ENCODE measurements around the gene UBE2B.
"Not testable (repeated sequence)": the region's sequence is repeated elsewhere in the genome, so short reads cannot be mapped to it uniquely, and the experiment has no call there.

The UBE2B gene

DNA sequence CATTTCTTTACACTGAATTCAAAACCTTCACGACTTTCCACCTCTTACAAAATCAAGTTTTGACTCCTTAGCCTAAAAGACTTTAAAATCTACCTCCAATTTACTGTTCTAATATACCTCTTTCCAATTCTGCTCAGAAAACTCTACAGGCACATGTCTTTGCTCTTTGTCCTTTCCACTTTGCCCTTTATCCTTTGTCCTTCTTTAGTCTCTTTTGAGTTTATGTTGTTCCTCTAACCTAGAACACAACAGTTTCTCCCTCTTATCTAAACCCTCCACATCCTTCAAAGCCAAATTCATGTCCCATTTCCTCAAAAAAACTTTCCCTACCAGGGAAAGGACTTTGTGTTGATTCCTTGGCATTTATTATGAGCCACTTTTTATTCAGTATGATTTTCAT lies 5.8 kb upstream of the UBE2B start:
- TF ChIP-seq EZH2 (IDR thresholded peaks at IDR 0.05) (no peak), FOXP2 (optimal IDR thresholded peaks at IDR 0.05; ENCODE audit: control extremely low read depth, extremely low read length, insufficient read depth) (no peak), POLR2AphosphoS5 (IDR thresholded peaks at IDR 0.05; ENCODE audit: borderline replicate concordance, low read depth, low read length) (no peak)
- H3K9me3 ChIP-seq (ENCODE audit: low read depth, low read length) = no peaks in the 10 kb centered on the region
- H3K27ac ChIP-seq = no peak overlapping the region
- H3K36me3 ChIP-seq (ENCODE audit: insufficient read depth, low read length) = peaks cover 8% of the 10 kb centered on the region; the same call in 1 of the 2 replicates
- peak overlapping the region; percentile 92 for H3K9ac ChIP-seq (ENCODE audit: insufficient read length)
- no peak for DNase-seq (ENCODE audit: low read depth, low spot score)
- H3K4me3 ChIP-seq = no peak overlapping the region; the same call in 1 of the 2 replicates

DNA sequence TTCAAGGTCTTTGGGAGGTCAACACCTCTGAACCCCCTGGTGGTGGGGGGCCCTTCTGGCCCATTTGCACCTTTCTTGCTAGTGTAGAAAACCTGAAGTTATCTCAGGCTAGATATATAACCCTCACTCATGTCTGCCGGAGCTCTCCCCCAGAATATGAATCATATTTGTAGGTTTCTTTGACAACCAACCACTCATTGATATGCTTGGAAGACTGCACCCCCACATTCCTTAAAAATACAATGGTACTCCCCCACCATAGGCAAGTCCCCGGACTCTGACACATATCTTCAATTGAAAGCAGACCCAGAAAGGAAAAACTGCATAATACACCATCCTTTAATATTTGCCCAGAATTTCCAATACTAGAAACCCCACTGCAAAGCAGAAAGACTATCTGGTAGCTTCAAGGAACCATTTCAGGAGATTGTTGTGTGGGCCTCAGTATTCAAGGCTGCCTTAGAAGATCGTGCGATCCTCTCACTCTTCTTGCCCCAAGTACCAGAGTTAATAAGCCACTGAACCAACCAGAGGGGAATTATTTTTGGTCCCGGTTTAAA lies 978 bp upstream of the UBE2B start:
- Histone ChIP-seq H3K4me3 (peak overlapping the region; percentile 99), H3K27ac (peak overlapping the region; percentile 100), H3K36me3 (ENCODE audit: insufficient read depth, low read length) (peaks cover 20% of the 10 kb centered on the region), H3K9ac (ENCODE audit: insufficient read length) (peak overlapping the region; percentile 100), H3K9me3 (ENCODE audit: low read depth, low read length) (no peaks in the 10 kb centered on the region)
- TF ChIP-seq POLR2AphosphoS5 (IDR thresholded peaks at IDR 0.05; ENCODE audit: borderline replicate concordance, low read depth, low read length) (no peak), EZH2 (IDR thresholded peaks at IDR 0.05) (no peak), FOXP2 (optimal IDR thresholded peaks at IDR 0.05; ENCODE audit: control extremely low read depth, extremely low read length, insufficient read depth) (no peak)
- no peak for DNase-seq (ENCODE audit: low read depth, low spot score)

DNA sequence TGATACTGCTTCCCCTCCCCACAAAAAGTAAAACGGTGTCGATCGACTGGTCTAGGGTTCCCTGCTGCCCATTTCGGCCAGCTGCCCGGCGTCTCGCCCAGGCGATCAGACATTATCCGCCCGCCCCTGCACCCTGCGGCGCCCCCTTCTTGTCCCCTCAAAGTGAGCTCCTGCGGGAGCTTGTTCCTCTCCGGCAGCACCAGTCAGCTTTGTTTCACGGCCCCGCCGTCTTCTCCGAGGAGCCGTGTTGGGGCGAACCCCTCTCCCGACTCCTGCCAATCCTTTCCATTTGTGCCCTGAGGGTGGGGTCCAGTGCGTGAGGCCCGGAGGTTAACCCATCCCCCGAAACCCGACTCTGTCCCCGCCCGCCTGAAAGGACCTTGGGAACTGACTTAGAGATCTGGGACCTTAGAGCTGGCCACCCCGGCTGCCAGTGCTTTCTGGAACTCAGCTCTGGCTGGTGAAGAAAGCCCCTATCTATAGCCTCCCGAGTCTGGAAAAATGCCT lies 518 bp downstream of the UBE2B start:
- DNase-seq (ENCODE audit: low read depth, low spot score) = no peak
- H3K27ac ChIP-seq = peak overlapping the region; percentile 100
- peak overlapping the region; percentile 100 for H3K9ac ChIP-seq (ENCODE audit: insufficient read length)
- TF ChIP-seq POLR2AphosphoS5 (IDR thresholded peaks at IDR 0.05; ENCODE audit: borderline replicate concordance, low read depth, low read length) (no peak; the same call in 1 of the 2 replicates), EZH2 (IDR thresholded peaks at IDR 0.05) (no peak), FOXP2 (optimal IDR thresholded peaks at IDR 0.05; ENCODE audit: control extremely low read depth, extremely low read length, insufficient read depth) (no peak)
- peaks cover 27% of the 10 kb centered on the region for H3K36me3 ChIP-seq (ENCODE audit: insufficient read depth, low read length)
- H3K4me3 ChIP-seq = peak overlapping the region; percentile 99
- H3K9me3 ChIP-seq (ENCODE audit: low read depth, low read length) = no peaks in the 10 kb centered on the region

DNA sequence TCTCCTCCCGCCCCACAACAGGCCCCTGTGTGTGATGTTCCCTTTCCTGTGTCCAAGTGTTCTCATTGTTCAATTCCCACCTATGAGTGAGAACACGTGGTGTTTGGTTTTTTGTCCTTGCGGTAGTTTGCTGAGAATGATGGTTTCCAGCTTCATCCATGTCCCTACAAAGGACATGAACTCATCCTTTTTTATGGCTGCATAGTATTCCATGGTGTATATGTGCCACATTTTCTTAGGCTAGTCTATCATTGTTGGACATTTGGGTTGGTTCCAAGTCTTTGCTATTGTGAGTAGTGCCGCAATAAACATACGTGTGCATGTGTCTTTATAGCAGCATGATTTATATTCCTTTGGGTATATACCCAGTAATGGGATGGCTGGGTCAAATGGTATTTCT lies 2.3 kb downstream of the UBE2B start:
- H3K4me3 ChIP-seq; H3K27ac ChIP-seq; H3K9me3 ChIP-seq (ENCODE audit: low read depth, low read length); DNase-seq (ENCODE audit: low read depth, low spot score); H3K9ac ChIP-seq (ENCODE audit: insufficient read length): not testable (repeated sequence)
- peaks cover 28% of the 10 kb centered on the region for H3K36me3 ChIP-seq (ENCODE audit: insufficient read depth, low read length)

DNA sequence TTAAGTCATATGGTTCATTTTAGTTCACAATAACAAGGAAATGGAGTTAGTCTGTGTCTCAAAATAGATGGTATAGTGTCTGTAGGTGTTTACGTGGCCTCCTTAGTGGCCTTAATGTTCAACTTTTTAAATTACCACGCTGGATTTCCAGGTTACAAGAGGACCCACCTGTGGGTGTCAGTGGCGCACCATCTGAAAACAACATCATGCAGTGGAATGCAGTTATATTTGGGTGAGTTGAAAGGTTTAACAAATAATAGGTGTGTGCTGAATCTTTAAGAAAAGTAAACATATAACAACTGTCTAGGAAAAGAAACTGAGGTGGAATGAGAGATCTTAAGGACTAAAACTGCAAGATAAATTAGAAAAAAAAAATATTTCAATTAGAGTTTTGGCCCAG lies 2.9 kb downstream of the UBE2B start:
- no peak overlapping the region; the same call in 1 of the 2 replicates for H3K27ac ChIP-seq
- H3K9ac ChIP-seq (ENCODE audit: insufficient read length) = no peak overlapping the region
- H3K36me3 ChIP-seq (ENCODE audit: insufficient read depth, low read length) = peaks cover 33% of the 10 kb centered on the region
- H3K9me3 ChIP-seq (ENCODE audit: low read depth, low read length) = no peaks in the 10 kb centered on the region
- no peak overlapping the region for H3K4me3 ChIP-seq
- TF ChIP-seq FOXP2 (optimal IDR thresholded peaks at IDR 0.05; ENCODE audit: control extremely low read depth, extremely low read length, insufficient read depth) (no peak), POLR2AphosphoS5 (IDR thresholded peaks at IDR 0.05; ENCODE audit: borderline replicate concordance, low read depth, low read length) (no peak), EZH2 (IDR thresholded peaks at IDR 0.05) (no peak)
- no peak for DNase-seq (ENCODE audit: low read depth, low spot score)

DNA sequence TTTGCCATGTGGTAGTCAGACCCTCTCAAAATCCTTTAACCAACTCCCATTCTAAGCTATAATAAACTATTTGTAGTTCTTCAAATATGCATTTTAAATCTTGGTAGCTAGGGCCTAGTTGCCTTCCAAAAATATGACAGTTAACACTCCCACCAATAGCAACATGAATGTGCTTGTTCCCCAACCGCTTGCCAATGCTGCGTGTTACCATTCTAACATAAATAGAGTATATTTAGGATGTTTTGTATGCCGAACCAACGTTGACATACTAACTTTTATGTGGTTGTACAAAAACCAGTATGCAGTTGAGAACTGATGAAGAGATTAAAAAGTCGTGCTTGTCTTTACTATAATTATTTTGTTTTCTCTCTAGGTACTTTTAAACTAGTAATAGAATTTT lies 9.0 kb downstream of the UBE2B start:
- Histone ChIP-seq H3K36me3 (ENCODE audit: insufficient read depth, low read length) (peaks cover 60% of the 10 kb centered on the region), H3K27ac (no peak overlapping the region), H3K9ac (ENCODE audit: insufficient read length) (no peak overlapping the region), H3K4me3 (no peak overlapping the region), H3K9me3 (ENCODE audit: low read depth, low read length) (no peaks in the 10 kb centered on the region)
- TF ChIP-seq EZH2 (IDR thresholded peaks at IDR 0.05) (no peak), FOXP2 (optimal IDR thresholded peaks at IDR 0.05; ENCODE audit: control extremely low read depth, extremely low read length, insufficient read depth) (no peak), POLR2AphosphoS5 (IDR thresholded peaks at IDR 0.05; ENCODE audit: borderline replicate concordance, low read depth, low read length) (no peak)
- no peak for DNase-seq (ENCODE audit: low read depth, low spot score)

DNA sequence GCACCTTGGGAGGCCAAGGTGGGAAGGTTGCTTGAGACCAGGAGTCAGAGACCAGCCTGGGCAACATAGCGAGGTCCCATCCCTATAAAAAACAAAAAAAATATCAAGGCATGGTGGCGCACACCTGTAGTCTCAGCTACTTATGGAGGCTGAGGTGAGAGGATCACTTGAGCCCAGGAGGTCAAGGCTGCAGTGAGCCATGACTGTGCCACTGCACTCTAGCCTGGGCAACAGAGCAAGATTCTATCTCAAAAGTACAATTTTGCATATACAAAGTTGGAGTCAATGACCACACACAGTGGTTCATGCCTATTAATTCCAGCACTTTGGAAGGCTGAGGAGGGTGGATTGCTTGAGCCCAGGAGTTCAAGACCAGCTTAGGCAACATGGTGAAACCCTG lies 10.8 kb downstream of the UBE2B start:
- H3K4me3 ChIP-seq; DNase-seq (ENCODE audit: low read depth, low spot score); H3K9me3 ChIP-seq (ENCODE audit: low read depth, low read length); H3K27ac ChIP-seq; H3K9ac ChIP-seq (ENCODE audit: insufficient read length): not testable (repeated sequence)
- peaks cover 55% of the 10 kb centered on the region for H3K36me3 ChIP-seq (ENCODE audit: insufficient read depth, low read length)

DNA sequence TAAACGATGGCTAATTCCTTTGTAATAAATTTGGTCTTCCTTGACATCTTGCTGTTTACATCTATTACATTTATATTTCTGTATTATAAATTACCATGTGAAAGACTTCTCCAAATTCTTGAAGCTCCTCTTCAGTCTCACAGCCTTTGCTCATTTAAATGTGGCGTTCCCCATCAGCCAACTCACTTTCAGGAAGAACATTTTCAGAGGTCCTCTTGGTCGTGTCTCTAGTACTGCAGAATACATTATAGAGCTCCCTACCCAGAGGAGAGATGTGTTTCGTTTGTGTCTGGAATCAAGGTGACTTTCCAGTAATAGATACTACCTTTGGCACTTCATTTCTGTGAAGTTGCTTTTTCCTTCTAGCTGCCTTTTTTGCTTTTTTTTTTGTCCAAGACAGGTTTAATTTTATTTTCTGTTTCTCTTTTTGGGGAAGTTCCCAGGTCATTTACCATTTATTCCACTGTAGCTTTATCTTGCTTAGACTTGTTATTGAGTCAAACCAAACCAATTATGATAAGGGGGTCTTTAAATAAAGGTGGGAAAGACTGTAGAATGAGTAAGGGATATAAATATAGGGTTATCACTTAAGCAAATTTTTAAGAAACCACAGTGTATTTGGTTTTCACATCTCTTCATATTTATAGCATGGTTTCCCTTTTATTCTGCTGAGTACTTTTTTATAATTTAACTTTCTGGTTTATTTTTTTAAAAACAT lies 12.8 kb downstream of the UBE2B start:
- Histone ChIP-seq H3K9ac (ENCODE audit: insufficient read length) (no peak overlapping the region), H3K4me3 (no peak overlapping the region), H3K27ac (no peak overlapping the region), H3K9me3 (ENCODE audit: low read depth, low read length) (no peaks in the 10 kb centered on the region), H3K36me3 (ENCODE audit: insufficient read depth, low read length) (peaks cover 60% of the 10 kb centered on the region)
- no peak for DNase-seq (ENCODE audit: low read depth, low spot score)
- TF ChIP-seq FOXP2 (optimal IDR thresholded peaks at IDR 0.05; ENCODE audit: control extremely low read depth, extremely low read length, insufficient read depth) (no peak), EZH2 (IDR thresholded peaks at IDR 0.05) (no peak), POLR2AphosphoS5 (IDR thresholded peaks at IDR 0.05; ENCODE audit: borderline replicate concordance, low read depth, low read length) (no peak)

DNA sequence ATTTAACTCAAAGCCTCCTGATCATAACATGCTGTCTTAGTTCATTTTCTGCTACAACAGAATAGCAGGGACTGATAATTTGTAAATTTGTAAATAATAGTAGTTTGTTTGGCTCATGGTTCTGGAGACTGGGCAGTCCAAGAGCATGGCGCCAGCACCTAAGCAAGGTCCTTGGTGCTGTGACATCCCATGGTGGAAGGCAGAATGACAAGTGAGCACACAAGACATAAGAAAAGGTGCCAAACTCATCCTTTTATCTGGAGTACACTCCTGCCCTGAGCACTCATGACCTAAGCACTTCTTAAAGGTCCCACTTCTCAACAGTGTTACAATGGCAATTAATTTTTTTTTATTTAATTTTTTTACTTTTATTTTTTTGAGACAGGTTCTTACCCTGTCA lies 16.1 kb downstream of the UBE2B start:
- no peaks in the 10 kb centered on the region for H3K9me3 ChIP-seq (ENCODE audit: low read depth, low read length)
- no peak overlapping the region for H3K4me3 ChIP-seq
- H3K36me3 ChIP-seq (ENCODE audit: insufficient read depth, low read length) = peaks cover 71% of the 10 kb centered on the region
- H3K27ac ChIP-seq = no peak overlapping the region
- TF ChIP-seq POLR2AphosphoS5 (IDR thresholded peaks at IDR 0.05; ENCODE audit: borderline replicate concordance, low read depth, low read length) (no peak), FOXP2 (optimal IDR thresholded peaks at IDR 0.05; ENCODE audit: control extremely low read depth, extremely low read length, insufficient read depth) (no peak), EZH2 (IDR thresholded peaks at IDR 0.05) (no peak)
- H3K9ac ChIP-seq (ENCODE audit: insufficient read length) = no peak overlapping the region
- DNase-seq (ENCODE audit: low read depth, low spot score) = no peak

All from SK-N-MC (cell line).